ENCODE measurements around the gene IL1RN. TPM values are rescaled to one million over a fixed set of nuclear protein-coding genes. Genes with fewer than 3 reads are reported as not detected.

IL1RN gene
- total and polyA plus RNA-seq, 2 of the 8 experiments (the other 6 are each of a cell fraction or from before 2014, with no cell fraction given) = not detected

DNA sequence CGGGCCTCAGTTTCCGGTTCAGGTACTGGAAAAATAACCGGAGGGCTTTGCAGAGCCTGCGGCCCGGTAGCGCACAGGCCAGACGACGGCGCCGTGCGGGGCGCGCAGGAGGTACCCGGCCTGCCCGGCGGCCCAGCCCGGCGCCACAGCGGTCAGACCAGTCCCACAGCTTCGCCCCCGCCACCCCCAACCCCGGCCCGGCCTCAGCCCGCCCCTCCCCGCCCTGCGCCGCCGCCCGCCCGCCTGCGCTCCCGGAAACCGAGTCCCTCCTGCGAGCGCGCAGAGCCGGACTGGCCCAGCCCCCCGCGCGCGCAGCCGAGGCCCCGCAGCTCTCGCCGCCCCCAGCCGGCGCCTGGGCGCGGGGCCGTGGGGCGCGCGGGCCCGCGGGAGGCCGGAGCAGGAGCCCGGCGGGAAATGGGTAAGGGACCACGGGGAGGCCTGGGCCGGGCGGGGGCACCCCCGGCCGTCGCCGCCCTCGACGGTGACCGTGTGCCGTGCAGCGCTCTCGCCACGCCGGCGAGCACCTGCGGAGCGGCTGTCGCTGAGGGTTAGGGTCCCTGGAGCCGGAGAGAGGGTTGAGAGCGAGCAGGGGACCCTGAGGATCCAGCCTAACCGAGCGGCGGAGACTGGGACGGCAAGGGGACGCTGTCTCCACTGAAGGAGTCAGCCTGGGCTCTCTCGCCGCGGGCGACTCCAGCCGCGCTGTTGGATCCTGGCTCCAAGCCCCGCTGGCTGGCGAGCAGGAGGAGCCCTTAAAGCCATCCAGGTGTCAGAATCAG lies 29.9 kb downstream of the IL1RN start (continued):
- no peak for TF ChIP-seq JUN (IDR thresholded peaks at IDR 0.05; ENCODE audit: low read depth, low read length)
- TF ChIP-seq, protein P1, sequence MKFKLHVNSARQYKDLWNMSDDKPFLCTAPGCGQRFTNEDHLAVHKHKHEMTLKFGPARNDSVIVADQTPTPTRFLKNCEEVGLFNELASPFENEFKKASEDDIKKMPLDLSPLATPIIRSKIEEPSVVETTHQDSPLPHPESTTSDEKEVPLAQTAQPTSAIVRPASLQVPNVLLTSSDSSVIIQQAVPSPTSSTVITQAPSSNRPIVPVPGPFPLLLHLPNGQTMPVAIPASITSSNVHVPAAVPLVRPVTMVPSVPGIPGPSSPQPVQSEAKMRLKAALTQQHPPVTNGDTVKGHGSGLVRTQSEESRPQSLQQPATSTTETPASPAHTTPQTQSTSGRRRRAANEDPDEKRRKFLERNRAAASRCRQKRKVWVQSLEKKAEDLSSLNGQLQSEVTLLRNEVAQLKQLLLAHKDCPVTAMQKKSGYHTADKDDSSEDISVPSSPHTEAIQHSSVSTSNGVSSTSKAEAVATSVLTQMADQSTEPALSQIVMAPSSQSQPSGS (IDR thresholded peaks at IDR 0.05; ENCODE audit: low read length) = no peak
- peak; percentile 74; the same call in 1 of the 2 replicates for TF ChIP-seq RBBP5 (IDR thresholded peaks at IDR 0.05; ENCODE audit: borderline replicate concordance, low read depth, low read length)
- peak; percentile 36 for TF ChIP-seq EZH2 (IDR thresholded peaks at IDR 0.05; ENCODE audit: low read depth, low read length, severe bottlenecking)
- TF ChIP-seq SRF (IDR thresholded peaks at IDR 0.05; ENCODE audit: low read depth, low read length) = no peak
- TF ChIP-seq POLR2A (IDR thresholded peaks at IDR 0.05; ENCODE audit: control extremely low read depth in 1 of 2, low read depth in 2 of 2, low read length in 2 of 2) = no peak
- TF ChIP-seq, protein P2, sequence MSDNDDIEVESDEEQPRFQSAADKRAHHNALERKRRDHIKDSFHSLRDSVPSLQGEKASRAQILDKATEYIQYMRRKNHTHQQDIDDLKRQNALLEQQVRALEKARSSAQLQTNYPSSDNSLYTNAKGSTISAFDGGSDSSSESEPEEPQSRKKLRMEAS (IDR thresholded peaks at IDR 0.05) = peak; percentile 73
- no peak for TF ChIP-seq SAP30 (IDR thresholded peaks at IDR 0.05; ENCODE audit: insufficient read depth, insufficient replicate concordance, low read length)
- no peak for TF ChIP-seq NRF1 (IDR thresholded peaks at IDR 0.05; ENCODE audit: low read depth, low read length)
- no peak for TF ChIP-seq SIRT6 (IDR thresholded peaks at IDR 0.05; ENCODE audit: low read length)
- TF ChIP-seq SIN3A (conservative IDR thresholded peaks at IDR 0.05 in 1 of 2, IDR thresholded peaks at IDR 0.05 in 1 of 2; ENCODE audit: low read depth in 1 of 2, low read length in 2 of 2) = 0 out of 4 replicates have a peak, but pooled peaks of 1 of the 2 experiments have one; percentile 3
- TF ChIP-seq RXRA (IDR thresholded peaks at IDR 0.05; ENCODE audit: insufficient read depth, low read depth, low read length) = no peak
- no peak for TF ChIP-seq SP4 (IDR thresholded peaks at IDR 0.05; ENCODE audit: low read length)
- no peak for TF ChIP-seq GABPA (IDR thresholded peaks at IDR 0.05; ENCODE audit: borderline replicate concordance, insufficient read depth, low read length)
- no peak for TF ChIP-seq HDAC6 (IDR thresholded peaks at IDR 0.05; ENCODE audit: low read depth, low read length)
- TF ChIP-seq, protein P3, sequence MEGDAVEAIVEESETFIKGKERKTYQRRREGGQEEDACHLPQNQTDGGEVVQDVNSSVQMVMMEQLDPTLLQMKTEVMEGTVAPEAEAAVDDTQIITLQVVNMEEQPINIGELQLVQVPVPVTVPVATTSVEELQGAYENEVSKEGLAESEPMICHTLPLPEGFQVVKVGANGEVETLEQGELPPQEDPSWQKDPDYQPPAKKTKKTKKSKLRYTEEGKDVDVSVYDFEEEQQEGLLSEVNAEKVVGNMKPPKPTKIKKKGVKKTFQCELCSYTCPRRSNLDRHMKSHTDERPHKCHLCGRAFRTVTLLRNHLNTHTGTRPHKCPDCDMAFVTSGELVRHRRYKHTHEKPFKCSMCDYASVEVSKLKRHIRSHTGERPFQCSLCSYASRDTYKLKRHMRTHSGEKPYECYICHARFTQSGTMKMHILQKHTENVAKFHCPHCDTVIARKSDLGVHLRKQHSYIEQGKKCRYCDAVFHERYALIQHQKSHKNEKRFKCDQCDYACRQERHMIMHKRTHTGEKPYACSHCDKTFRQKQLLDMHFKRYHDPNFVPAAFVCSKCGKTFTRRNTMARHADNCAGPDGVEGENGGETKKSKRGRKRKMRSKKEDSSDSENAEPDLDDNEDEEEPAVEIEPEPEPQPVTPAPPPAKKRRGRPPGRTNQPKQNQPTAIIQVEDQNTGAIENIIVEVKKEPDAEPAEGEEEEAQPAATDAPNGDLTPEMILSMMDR (IDR thresholded peaks at IDR 0.05; ENCODE audit: control extremely low read depth in 1 of 3, insufficient read depth in 1 of 3, low read depth in 1 of 3, low read length in 3 of 3) = no peak; a peak in 1 of 4 replicates
- TF ChIP-seq BCL11A (IDR thresholded peaks at IDR 0.05; ENCODE audit: low read depth in 2 of 2, low read length in 2 of 2) = no peak
- peak; percentile 38; the same call in 1 of the 2 replicates for TF ChIP-seq SUZ12 (IDR thresholded peaks at IDR 0.05; ENCODE audit: low read length)

All from H1 (cell line).